GM21447 (cell line): ENCODE measurements around the gene ERP29.
"Not testable (repeated sequence)": the region's sequence is repeated elsewhere in the genome, so short reads cannot be mapped to it uniquely, and the experiment has no call there.

Experiments
- ATAC-seq: cut with Tn5 transposase; IDR thresholded peaks from one replicate; pipeline ENCODE4 v1.9.1; 2021; ENCODE audit not compliant: unreplicated experiment

ERP29 gene

GRCh38 chr12:112031472-112031871 lies 18.2 kb downstream of the ERP29 start:
- no peak for ATAC-seq

DNA sequence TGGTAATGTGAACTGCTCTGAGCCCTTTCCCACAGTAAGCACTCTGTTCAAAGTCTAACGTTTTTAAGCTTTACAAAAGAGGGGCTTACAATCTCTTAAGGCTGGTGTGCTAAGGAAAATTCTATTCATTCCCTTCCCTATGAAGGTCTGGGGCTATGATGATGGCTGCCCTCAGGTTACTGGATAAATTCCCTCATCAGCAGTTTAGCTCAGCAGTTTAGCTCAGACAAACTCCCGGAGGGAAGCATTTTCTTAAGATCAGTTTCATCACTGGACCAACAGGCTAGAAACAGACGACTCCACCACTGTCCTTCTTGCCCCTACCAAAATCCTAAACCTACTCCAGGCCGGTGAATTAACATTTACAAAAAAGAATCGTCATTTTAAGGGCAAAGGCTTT lies 19.1 kb downstream of the ERP29 start:
- ATAC-seq, result no peak

- ATAC-seq, result no peak
Measured at GRCh38 chr12:112035219-112035785, 22.1 kb downstream of the ERP29 start.

- not testable (repeated sequence) for ATAC-seq
Measured at GRCh38 chr12:112036614-112037013, 23.4 kb downstream of the ERP29 start.

- no peak for ATAC-seq
Measured at GRCh38 chr12:112046003-112046402, 32.8 kb downstream of the ERP29 start.

DNA sequence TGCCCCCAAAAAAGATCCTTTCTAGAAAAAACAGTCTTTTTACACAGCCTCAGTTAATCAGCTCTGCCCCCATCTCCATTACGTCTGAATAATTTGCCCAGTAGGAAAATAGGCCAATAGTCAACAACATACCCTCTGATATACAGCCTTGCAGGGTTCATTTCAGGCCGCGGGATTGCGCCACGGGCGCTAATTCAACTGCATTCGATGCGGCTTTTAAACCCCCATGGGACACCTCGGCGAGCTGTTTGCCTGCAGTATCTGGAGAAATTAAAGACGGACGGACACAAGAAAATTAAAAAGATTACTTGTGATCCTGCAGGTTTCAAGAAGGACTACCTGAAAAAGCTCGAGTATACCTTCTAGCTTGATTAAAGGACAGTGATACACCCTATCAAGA lies 36.1 kb downstream of the ERP29 start:
- ATAC-seq, result no peak

GRCh38 chr12:112061137-112061536 lies 47.9 kb downstream of the ERP29 start:
- ATAC-seq, result no peak

GRCh38 chr12:112063273-112063672 lies 50.0 kb downstream of the ERP29 start:
- no peak for ATAC-seq

- no peak for ATAC-seq
Measured at GRCh38 chr12:112066566-112066965, 53.3 kb downstream of the ERP29 start.
